Right lung (tissue), 10 donors: ENCODE results near the gene GABBR1. TPM values are rescaled to one million over a fixed set of nuclear protein-coding genes. Genes with fewer than 3 reads are reported as not detected.
"Not testable (repeated sequence)": the region's sequence is repeated elsewhere in the genome, so short reads cannot be mapped to it uniquely, and the experiment has no call there.

ENCODE experiments used
- DNase-seq, 2 donors: peaks; one replicate each; pipeline ENCODE4 v3.0.0-alpha.2; 2013
- long read RNA-seq, 8 donors: transcript quantifications; one replicate each; lab custom pipeline, GENCODE V29; 2026
- polyA plus RNA-seq, 5 donors: library from polyadenylated mRNA; unstranded; fragments of 120-200 nt; gene quantifications; one replicate each; pipeline versions ENCODE4 v1.2.1 to v1.2.3, GENCODE V29; 2013; ENCODE audit warnings: inconsistent platforms in 1 of 5, low replicate concordance in 1 of 5; ENCODE audit not compliant: insufficient read length in 5 of 5, insufficient read depth in 1 of 5

Gene GABBR1
- 100 to 1,000 TPM in 1 of 5 donors, 10 to 100 TPM in 4; 85.5 to 122 (median 88.1) TPM for polyA plus RNA-seq
- long read RNA-seq, donor 1, transcript GABBR1-207 (4 exons, 1,252 nt): major isoform, 10 of 23 reads
- long read RNA-seq, donor 1, partial matches to known transcripts: 11 of 23 reads
- long read RNA-seq, donor 1, other reads (novel, unspliced or antisense): 0 of 23 reads
- long read RNA-seq, donor 2, partial matches to known transcripts: 48 of 53 reads
- long read RNA-seq, donor 2, other reads (novel, unspliced or antisense): 0 of 53 reads
- long read RNA-seq, donor 3, transcript GABBR1-207 (4 exons, 1,252 nt): major isoform, 5 of 24 reads
- long read RNA-seq, donor 3, partial matches to known transcripts: 17 of 24 reads
- long read RNA-seq, donor 3, other reads (novel, unspliced or antisense): 0 of 24 reads
- long read RNA-seq, donor 4, transcript GABBR1-207 (4 exons, 1,252 nt): major isoform, 8 of 13 reads
- long read RNA-seq, donor 4, partial matches to known transcripts: 0 of 13 reads
- long read RNA-seq, donor 4, other reads (novel, unspliced or antisense): 0 of 13 reads
- long read RNA-seq, donor 5, transcript GABBR1-207 (4 exons, 1,252 nt): major isoform, 5 of 25 reads
- long read RNA-seq, donor 5, partial matches to known transcripts: 18 of 25 reads
- long read RNA-seq, donor 5, other reads (novel, unspliced or antisense): 0 of 25 reads
- long read RNA-seq, donor 6, transcript GABBR1-207 (4 exons, 1,252 nt): major isoform, 7 of 25 reads
- long read RNA-seq, donor 6, partial matches to known transcripts: 15 of 25 reads
- long read RNA-seq, donor 6, other reads (novel, unspliced or antisense): 0 of 25 reads
- long read RNA-seq, donor 7, transcript GABBR1-207 (4 exons, 1,252 nt): major isoform, 6 of 51 reads
- long read RNA-seq, donor 7, partial matches to known transcripts: 39 of 51 reads
- long read RNA-seq, donor 7, other reads (novel, unspliced or antisense): 0 of 51 reads
- long read RNA-seq, donor 8, full-length matches to known transcripts: 2 of 2 reads
- long read RNA-seq, donor 8, partial matches to known transcripts: 0 of 2 reads
- long read RNA-seq, donor 8, other reads (novel, unspliced or antisense): 0 of 2 reads

DNA sequence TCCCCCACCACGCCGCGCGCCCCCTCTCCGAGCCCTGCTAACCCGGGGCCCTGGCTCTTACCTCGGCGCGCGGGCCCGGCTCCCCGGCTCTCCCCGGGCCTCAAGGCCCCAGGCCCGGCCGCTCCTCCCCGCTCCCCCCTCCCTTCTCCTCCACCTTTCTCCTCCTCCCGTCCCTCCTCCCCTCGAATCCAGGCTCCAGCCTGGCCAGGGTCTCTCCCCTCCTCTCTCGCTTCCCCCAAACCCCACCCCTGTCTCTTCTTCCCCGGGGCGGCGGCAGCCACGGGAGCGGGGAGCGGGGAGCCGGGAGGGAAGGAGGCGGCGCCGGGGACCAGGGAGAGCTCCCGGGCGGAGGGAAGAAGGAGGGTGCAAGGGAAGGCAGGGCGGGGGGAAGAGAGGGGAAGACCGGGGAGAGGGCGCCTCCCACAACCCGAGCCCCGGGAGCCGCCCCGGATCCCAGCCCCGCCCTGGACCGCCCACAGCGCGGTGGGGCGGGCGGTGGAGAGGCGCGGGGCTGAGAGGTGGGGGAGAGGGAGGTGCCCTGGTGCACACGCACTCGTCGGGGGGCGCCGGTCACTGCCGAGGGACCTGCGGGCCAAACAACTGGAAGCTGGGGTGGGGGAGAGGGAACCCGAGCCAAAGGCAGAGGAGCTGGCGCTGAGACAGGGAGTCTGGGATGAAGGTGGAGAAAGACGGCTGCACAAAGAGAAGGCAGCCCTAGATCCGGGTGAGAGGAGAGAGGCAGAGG is at the start of gene GABBR1:
Gene GABBR1, minus strand, starts transcription at position 395 of the 745 bp plus-strand sequence. CDS start 798 bp downstream, outside the sequence.
- DNase-seq: peak; percentile 90 to 91

DNA sequence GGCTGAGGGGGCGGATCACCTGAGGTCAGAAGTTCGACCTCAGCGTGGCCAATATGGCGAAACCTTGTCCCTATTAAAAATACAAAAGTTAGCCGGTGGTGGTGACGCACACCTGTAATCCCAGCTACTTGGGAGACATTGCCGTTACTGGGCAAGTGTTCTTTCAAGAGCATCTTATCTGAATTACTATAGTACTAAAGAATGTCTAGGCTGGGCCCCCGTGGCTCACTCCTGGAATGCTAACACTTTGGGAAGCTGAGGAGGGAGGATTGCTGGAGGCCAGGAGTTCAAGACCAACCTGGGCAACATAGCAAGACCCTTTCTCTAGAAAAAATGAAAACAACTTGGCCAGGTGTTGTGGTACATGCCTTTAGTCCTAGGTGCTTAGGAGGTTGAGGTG is 48.8 kb upstream of the GABBR1 start:
- no peak for DNase-seq

DNA sequence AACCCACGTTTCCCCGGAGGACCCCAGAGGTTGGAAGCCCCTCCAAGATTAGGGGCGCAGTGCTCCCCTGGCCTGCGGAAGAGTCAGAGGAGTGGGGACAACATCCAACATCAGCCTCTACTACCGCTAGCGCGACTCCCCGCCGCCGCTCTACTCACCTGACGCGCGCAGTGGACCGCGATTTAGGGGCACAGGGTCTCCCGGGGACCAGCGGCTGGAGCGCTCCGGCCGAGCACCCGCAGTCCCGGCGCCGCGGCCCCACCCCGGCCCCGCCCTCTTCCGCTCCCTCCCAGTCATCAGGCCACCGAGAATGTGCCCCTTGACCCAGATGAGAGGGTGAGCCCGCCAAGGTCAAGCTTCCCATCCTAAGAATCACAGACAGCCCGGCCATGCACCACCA is 47.9 kb upstream of the GABBR1 start, which contains the start of gene ZFP57:
Gene ZFP57, minus strand, starts transcription at position 249 of the 400 bp plus-strand sequence. CDS start 4,149 bp downstream, outside the sequence.
- DNase-seq: no peak

DNA sequence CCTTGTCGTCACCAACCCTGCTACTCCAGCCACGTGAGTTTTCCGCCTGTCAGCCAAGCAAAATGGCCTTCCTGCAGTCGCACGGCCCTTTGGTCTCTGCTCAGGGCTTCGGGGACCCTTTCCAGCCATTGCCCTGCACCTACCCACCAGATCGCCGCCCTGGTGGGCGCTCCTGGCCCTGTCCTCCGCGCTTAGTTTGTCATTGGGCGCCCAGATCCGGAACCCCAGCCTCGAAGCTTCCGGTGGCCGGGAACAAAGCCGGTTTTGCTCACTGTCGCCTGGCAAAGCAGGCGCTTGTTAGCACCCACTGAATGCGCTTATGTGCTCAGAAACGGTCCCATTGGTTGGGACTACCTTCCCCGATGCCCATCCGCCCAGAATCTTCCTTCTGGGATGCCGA is 47.4 kb upstream of the GABBR1 start:
- no peak for DNase-seq

DNA sequence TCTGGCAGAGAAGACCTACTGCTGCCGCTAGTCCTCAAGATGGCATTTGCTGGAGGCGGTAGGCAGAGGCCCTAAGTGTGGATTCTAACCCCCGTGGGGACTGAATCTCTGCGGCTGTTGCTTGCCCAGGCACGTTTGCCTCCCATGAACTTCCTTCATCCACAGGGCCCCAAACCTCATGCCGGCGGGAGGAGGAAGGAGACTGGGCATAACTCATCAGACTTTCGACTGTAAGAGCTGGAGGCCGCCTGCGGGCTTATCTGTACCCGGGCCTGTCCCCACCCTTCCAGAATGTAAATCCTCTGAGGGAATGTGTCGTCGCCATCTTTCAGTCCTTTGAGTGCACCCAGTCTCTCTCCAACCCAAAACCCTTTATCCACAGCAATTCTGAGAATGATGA is 47.0 kb upstream of the GABBR1 start:
- DNase-seq: no peak

DNA sequence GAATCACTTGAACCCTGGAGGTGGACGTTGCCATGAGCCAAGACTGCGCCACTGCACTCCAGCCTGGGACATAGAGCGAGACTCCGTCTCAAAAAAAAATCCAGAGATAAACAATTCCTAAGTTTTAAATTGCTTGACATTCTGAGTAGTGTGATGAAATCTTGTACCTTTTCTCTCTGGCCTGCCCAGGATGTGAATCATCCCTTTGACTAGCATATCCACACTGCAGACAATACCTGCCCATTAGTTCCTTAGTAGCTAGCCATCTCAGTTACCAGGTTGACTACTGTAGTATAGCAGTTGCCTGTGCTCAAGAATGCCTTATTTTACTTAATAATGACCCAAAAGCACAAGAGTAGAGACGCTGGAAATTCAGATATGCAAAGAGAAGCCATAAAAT is 45.1 kb upstream of the GABBR1 start:
- DNase-seq: no peak

DNA sequence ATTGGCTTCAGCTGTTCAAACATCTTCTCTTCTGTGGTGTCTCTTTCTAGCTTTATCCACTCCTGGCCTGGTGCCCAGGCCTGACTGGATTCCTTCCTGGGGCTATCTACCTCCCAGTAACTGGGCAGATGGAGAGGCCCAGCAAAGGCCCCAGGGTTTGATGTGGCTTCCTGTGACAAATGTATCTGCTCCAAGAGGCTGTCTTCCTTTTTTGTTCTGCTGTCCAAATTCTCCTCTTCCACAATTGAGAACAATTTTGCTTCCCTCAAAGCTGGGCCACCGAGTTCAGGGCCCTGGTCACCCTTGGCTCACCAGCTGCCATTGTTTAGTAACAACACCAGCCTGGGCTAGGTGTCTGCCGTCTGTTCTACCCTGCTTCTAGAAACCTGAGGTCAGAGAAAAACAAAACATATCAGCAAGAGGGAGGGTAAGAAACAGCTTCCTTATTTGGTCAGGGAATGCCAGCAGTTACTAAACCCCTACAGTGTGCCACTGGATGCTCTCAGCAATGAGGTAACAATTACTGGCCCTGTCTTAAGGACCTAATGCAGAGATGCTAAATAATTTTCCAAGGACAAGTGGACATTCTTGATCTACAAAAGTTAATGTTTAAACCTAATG is 44.1 kb upstream of the GABBR1 start:
- no peak for DNase-seq

DNA sequence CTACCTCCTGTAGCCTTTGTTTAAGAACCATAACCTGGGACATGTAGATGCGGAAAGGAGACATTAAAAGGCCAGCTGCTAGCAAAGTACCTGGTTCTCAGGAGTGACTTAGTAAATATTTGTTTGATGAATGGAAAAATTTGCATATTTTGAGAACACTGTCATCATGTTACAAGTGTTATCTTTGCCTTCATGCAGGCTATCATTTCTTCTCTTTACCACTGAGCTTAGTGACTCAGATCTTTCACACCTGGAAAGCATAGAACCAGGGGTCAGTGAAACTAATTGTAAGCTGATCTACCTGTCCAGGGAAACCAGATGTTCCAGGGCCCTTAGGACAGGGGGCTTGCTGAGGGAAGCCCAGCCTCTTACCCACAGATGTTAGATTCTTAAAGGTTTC is 42.6 kb upstream of the GABBR1 start:
- no peak for DNase-seq

DNA sequence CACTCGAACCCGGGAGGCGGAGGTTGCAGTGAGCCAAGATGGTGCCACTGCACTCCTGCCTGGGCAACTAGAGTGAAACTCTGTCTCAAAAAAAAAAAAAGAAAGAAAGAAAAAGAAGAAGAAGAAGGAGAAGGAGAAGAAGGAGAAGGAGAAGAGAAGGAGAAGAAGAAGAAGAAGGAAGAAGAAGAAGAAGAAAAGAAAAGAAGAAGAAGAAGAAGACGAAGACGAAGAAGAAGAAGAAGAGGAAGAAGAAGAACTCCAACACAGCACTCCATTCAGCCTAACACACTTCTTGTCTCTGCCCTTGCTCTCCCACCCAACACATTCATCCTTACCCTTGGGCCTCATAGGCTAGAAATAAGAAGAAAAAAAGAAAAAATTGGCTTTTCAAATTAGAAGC is 41.0 kb upstream of the GABBR1 start:
- no peak for DNase-seq

DNA sequence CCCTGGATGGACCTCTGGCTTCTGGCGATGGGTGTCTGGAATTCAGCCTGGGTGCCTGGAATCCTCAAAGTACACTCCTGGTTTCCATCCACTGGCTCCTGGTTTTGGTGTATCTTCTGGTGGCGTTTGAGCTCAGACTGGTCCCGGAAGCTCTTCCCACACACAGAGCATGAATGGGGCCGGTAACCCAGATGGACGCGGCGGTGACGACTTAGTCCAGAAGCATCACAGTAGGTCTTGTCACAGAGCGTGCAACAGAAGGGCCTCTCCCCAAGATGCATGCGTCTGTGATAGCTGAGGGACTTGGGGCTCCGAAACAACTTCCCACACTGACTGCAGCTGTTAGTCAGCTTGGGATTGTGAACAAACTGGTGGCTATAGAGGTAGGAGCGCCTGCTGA is 40.2 kb upstream of the GABBR1 start:
- DNase-seq: no peak

DNA sequence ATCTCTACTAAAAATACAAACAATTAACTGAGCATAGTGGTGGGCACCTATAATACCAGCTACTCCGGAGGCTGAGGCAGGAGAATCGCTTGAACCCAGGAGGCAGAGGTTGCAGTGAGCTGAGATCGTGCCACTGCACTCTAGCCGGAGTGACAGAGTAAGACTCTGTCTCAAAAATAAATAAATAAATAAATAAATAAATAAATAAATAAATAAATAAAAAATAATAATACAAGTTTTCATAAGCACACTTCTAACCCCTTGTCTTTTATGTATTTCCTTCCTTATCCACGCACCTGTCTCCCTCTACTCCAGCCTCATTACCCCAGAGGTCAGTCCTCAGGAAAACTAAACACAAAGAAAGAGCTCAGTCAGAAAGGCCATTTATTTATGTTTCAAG is 39.1 kb upstream of the GABBR1 start:
- not testable (repeated sequence) for DNase-seq

DNA sequence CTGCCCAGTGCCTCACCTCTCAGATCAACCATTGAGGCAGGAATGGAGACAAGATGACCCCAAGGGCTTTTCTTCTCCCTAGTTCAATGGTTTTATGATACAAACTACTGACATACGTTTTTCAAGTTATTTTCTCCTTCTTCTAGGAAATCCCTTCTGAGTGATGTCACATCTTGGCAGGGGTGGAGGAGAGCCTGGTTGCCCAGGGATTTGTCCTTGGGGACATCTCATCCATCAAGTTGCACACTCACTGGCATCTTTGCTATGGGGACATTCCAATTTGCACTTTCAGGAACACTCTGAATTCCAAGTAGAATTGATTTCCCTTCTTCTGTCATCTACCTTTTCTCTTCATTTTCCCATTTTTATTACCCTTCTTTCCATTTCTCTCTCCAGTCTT is 38.0 kb upstream of the GABBR1 start:
- no peak for DNase-seq

DNA sequence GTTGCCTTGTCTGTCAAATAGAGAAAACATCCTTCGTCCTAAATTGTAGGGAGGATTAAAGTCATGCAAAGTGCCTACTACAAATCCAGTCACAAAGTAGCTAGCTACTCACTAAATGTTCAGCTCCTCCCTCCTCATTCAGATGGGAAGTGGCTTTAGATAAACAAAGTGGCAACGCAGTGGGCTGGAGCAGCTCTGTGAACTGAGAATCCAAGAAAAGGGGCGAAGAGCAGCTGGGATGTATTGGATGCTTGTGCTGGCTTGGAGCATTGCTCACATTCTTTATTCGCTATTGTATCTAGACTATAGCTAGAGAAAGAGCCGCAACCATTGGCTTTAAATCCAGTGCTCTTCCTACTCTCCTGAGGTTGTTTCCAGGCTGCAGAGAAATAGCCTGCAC is 34.2 kb upstream of the GABBR1 start:
- no peak for DNase-seq

DNA sequence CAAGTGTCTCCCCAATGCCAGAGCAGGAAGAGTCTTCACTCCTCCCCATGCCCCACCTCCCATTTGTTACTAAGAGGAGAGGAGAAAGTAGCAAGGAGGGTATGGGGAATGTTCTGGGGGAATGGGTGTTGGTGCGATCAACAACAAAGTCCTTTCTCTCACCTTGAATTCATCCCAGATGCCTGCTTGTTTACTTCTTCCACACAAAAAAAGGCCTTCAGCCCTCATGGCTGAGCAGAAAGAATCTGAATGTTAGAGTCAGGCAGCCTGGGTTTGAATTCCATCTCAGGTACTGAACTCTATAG is 33.8 kb upstream of the GABBR1 start:
- no peak for DNase-seq

DNA sequence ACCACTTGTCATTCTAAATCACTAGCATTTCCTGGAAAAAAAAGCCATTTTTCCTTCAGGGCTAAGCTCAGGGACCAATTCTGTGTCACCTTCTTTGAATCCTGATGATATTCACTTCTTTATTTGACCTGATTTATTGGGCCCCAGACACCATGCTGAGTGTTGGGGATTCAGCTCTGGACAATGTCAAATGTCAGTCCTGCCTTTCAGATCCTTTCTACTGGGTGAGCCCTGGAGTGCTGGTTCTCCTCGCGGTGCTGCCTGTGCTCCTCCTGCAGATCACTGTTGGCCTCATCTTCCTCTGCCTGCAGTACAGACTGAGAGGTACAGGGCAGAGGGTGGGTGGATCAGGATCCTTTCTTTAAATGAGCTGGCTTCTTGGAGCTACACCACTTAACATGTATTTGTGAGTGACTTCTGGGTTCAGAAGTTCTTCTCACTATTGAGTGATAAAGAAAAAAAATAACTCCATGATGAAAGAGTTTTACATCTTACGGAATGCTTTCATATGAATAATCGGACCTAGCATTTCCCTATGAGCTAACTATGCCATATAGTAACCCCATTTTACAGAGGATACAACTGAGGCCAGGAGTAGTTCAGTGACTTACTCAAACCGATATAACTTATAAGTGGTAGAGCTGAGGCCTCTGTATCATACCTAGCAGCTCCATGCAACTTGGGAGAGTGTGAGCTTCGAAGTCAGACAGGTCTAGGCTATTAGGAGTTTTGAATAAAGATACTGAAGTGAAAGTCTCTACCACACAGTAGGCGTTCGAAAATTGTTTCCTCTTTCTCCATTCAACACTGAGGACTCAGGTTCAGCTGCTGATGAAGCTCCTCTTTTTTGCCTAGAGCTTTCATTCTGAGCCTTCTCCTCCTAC is 33.2 kb upstream of the GABBR1 start:
- no peak for DNase-seq

DNA sequence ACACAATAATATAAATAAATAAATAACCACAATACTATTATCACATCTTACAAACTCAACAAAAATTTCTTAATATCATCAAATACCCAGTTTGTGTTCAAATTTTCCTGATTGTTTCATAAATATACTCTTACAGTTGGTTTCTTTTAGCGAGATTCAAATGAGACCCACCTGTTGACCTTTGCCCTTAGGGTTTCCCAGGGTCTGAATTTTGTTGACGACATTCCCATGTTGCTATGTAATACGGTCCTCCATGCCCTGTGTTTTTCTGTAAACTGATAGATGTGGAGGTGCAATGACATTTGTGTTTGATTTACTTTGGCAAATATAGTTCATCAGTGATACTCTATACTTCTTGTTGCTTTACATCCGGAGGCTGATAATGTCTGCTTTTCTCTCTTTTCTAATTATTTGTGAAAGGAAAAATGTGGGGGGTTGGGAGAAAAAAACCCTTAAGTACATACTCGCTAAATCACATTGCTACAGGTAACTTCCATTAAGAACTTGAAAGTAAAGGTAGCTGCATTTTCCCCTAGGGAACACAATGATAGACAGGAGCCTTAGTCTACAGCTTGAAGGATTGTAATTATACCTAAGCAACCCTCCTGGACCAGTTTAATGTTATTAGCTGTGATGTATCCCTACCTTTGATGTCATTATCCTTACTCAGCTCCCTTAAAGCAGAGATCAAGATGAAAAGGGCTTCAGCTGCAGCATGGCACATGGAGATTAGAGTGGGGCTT is 30.5 kb upstream of the GABBR1 start:
- DNase-seq: no peak

DNA sequence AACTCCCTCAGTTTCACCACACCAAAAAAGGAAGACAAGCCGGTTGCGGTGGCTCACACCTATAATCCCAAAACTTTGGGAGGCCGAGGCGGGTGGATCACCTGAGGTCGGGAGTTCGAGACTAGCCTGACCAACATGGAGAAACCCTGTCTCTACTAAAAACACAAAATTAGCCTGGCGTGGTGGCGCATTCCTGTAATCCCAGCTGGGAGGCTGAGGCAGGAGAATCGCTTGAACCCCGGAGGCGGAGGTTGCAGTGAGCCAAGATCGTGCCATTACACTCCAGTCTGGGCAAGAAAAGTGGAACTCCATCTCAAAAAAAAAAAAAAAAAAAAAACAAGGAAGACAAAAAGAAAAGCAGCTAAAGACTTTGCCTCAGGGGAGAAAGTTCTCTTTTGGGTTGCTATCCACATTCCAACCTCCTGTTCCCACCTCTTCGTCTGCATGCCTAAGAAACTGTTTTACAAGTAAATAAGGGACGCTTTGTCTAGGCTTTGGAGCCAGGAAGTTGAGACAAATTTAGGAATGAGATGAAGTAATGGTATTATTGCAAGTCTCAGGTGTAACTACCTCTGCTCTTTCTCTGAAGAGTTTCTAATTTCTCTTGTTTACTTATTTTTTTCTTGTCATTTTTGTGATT is 28.6 kb upstream of the GABBR1 start:
- not testable (repeated sequence) for DNase-seq

DNA sequence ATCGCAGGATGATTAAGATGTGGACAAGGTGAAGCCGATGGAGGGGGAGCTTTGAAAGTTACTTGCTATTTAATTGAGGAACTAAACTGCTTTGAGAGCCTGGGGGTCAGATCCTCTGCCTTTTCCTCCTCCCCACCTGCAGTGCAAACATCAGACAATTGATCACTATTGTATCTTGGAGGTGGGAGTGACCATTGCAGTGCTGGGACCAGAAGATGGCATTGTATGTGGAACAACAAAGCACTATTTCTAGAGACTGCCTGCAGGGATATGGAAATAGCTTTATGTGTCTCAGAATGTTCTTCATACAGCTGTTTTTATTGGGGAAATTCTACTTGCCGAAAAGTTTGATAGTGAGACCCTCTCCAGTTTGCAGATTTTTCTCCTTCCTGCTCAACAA is 28.1 kb upstream of the GABBR1 start:
- no peak for DNase-seq

DNA sequence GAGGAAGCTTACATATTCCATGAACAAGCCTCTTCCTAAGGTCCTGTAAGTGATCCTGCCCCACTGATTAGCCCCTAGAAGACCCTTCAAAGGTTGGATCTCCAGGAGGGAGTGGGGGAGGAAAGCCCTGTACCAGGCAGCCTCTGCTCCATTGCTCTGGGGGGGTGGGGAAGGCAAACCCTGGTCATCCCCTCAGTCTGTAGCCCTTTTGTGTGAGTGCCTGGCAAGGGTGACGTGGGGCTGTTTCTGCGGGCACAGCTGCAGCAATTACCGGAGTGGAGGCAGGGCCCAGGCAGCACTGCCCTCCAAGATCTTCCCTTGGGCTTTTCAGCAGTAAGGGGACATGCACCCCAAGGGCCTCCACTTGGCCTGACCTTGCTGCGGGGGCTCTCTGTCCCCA is 23.8 kb upstream of the GABBR1 start, which contains the start of gene MOG:
Gene MOG, plus strand, starts transcription at position 295 of the 400 bp plus-strand sequence. CDS start 118 bp downstream, outside the sequence.
- no peak for DNase-seq
